NCI-H82 treated with DMSO at 0.1 percent for 48 hours (cell line): Measurements from ENCODE around the gene TADA2B.
"Not testable (repeated sequence)": the region's sequence is repeated elsewhere in the genome, so short reads cannot be mapped to it uniquely, and the experiment has no call there.

Experiments used
- DNase-seq: peaks from one replicate; lab custom pipeline; 2025; ENCODE audit not compliant: unreplicated experiment; lab: John Stamatoyannopoulos, UW

TADA2B gene

GRCh38 chr4:7076696-7077082 is 33.5 kb downstream of the TADA2B start:
- DNase-seq: no peak

- no peak for DNase-seq
Observed at GRCh38 chr4:7077371-7077770, 34.2 kb downstream of the TADA2B start.

GRCh38 chr4:7078025-7078424 is 34.9 kb downstream of the TADA2B start:
- DNase-seq: no peak

GRCh38 chr4:7079483-7079882 is 36.3 kb downstream of the TADA2B start:
- not testable (repeated sequence) for DNase-seq

GRCh38 chr4:7079909-7080308 is 36.7 kb downstream of the TADA2B start:
- DNase-seq: not testable (repeated sequence)

GRCh38 chr4:7083597-7084563 is 40.7 kb downstream of the TADA2B start:
- no peak for DNase-seq

- DNase-seq: not testable (repeated sequence)
Observed at GRCh38 chr4:7084564-7084961, 41.4 kb downstream of the TADA2B start.

- DNase-seq: no peak
Observed at GRCh38 chr4:7086384-7086783, 43.2 kb downstream of the TADA2B start.

GRCh38 chr4:7087036-7087435 is 43.9 kb downstream of the TADA2B start:
- DNase-seq: no peak

GRCh38 chr4:7089213-7089986 is 46.2 kb downstream of the TADA2B start:
- DNase-seq: no peak

- DNase-seq: no peak
Observed at GRCh38 chr4:7092026-7092425, 48.9 kb downstream of the TADA2B start.

GRCh38 chr4:7094916-7095315 is 51.7 kb downstream of the TADA2B start:
- no peak for DNase-seq

GRCh38 chr4:7095611-7096155 is 52.5 kb downstream of the TADA2B start:
- no peak for DNase-seq

- no peak for DNase-seq
Observed at GRCh38 chr4:7096236-7096635, 53.1 kb downstream of the TADA2B start.

- DNase-seq: peak; percentile 45
Observed at GRCh38 chr4:7101692-7102515, 58.7 kb downstream of the TADA2B start.

GRCh38 chr4:7102516-7102909 is 59.3 kb downstream of the TADA2B start:
- DNase-seq: not testable (repeated sequence)

GRCh38 chr4:7103031-7103606 is 59.9 kb downstream of the TADA2B start:
- peak; percentile 49 for DNase-seq

- no peak for DNase-seq
Observed at GRCh38 chr4:7103607-7104365, 60.6 kb downstream of the TADA2B start.

- no peak for DNase-seq
Observed at GRCh38 chr4:7104366-7105031, 61.3 kb downstream of the TADA2B start.
